Osteoblast (primary cell): ENCODE data around the gene PDE4B. TPM values are rescaled to one million over a fixed set of nuclear protein-coding genes. Genes with fewer than 3 reads are reported as not detected.

Source experiments
- DNase-seq: peaks from one replicate; pipeline ENCODE4 v3.0.0; 2011; ENCODE audit warnings: low spot score, mixed read lengths; ENCODE audit not compliant: insufficient read length; ENCODE audit errors: missing footprints
- H2AFZ ChIP-seq: 2 replicates; pipeline ENCODE4 v1.6.0; 2011; ENCODE audit warnings: mild to moderate bottlenecking, low read length
- H3K27ac ChIP-seq: 2 replicates; pipeline ENCODE4 v1.5.1; 2011; ENCODE audit warnings: mild to moderate bottlenecking, low read depth, low read length, moderate library complexity
- H3K27me3 ChIP-seq: 2 replicates; pipeline ENCODE4 v1.6.0; 2012; ENCODE audit warnings: mild to moderate bottlenecking, control low read depth, inconsistent platforms, low read length, moderate library complexity; ENCODE audit not compliant: insufficient read depth
- H3K36me3 ChIP-seq: 2 replicates; pipeline ENCODE4 v1.5.1; 2011; ENCODE audit warnings: mild to moderate bottlenecking, low read length, control low read depth, moderate library complexity; ENCODE audit not compliant: insufficient read depth
- H3K4me1 ChIP-seq: 2 replicates; pipeline ENCODE4 v1.5.1; 2011; ENCODE audit warnings: mild to moderate bottlenecking, low read length, control low read depth, moderate library complexity; ENCODE audit not compliant: insufficient read depth
- H3K4me2 ChIP-seq: 2 replicates; pipeline ENCODE4 v1.6.0; 2011; ENCODE audit warnings: mild to moderate bottlenecking, low read length; ENCODE audit not compliant: insufficient read depth
- H3K4me3 ChIP-seq: fragments of 200-600 bp; sonication (generic); 3 replicates; pipeline ENCODE4 v1.5.1; 2012; ENCODE audit warnings: mild to moderate bottlenecking, low read length, inconsistent platforms; ENCODE audit not compliant: insufficient read depth
- H3K79me2 ChIP-seq: 2 replicates; pipeline ENCODE4 v1.6.0; 2012; ENCODE audit warnings: mild to moderate bottlenecking, low read length, control low read depth, inconsistent platforms; ENCODE audit not compliant: insufficient read depth
- H3K9me3 ChIP-seq: 2 replicates; pipeline ENCODE4 v1.5.1; 2011; ENCODE audit warnings: low read depth, low read length, control low read depth
- H4K20me1 ChIP-seq: 2 replicates; pipeline ENCODE4 v1.6.0; 2012; ENCODE audit warnings: mild to moderate bottlenecking, low read length, control low read depth; ENCODE audit not compliant: insufficient read depth
- CTCF ChIP-seq: IDR thresholded peaks from 2 replicates; pipeline ENCODE4 v1.5.1; 2011; ENCODE audit warnings: mild to moderate bottlenecking, low read depth, low read length, moderate library complexity; ENCODE audit errors: extremely low read depth
- total RNA-seq: library from RNA; depleted of rRNA; stranded (reverse); fragments of >200 nt; gene quantifications from 2 replicates; pipeline ENCODE4 v1.2.3, GENCODE V29; 2012

Gene PDE4B
- total RNA-seq, 1 donor, result 21.4 TPM

- Histone ChIP-seq H3K27me3 (no peaks in the 10 kb centered on the region), H3K27ac (no peak overlapping the region), H3K79me2 (peaks cover 26% of the 10 kb centered on the region), H3K9me3 (no peaks in the 10 kb centered on the region), H2AFZ (no peak overlapping the region), H3K4me2 (no peak overlapping the region), H3K36me3 (peaks cover 6% of the 10 kb centered on the region), H3K4me1 (peaks cover 50% of the 10 kb centered on the region), H3K4me3 (no peak overlapping the region), H4K20me1 (no peaks in the 10 kb centered on the region)
- no peak for TF ChIP-seq CTCF
- DNase-seq, result no peak
Measured at GRCh38 chr1:66356605-66357004, 563.9 kb downstream of the PDE4B start.

- H3K4me2 ChIP-seq, result no peak overlapping the region
- peaks cover 10% of the 10 kb centered on the region for H3K36me3 ChIP-seq
- TF ChIP-seq CTCF, result no peak
- H3K9me3 ChIP-seq, result no peaks in the 10 kb centered on the region
- H2AFZ ChIP-seq, result no peak overlapping the region
- DNase-seq, result no peak
- H3K4me3 ChIP-seq, result no peak overlapping the region
- H3K79me2 ChIP-seq, result peaks cover 23% of the 10 kb centered on the region
- H4K20me1 ChIP-seq, result no peaks in the 10 kb centered on the region
- H3K27me3 ChIP-seq, result no peaks in the 10 kb centered on the region
- peaks cover 46% of the 10 kb centered on the region for H3K4me1 ChIP-seq
- no peak overlapping the region for H3K27ac ChIP-seq
Measured at GRCh38 chr1:66357021-66357420, 564.3 kb downstream of the PDE4B start.

- Histone ChIP-seq H3K4me1 (peaks cover 39% of the 10 kb centered on the region), H3K36me3 (peaks cover 16% of the 10 kb centered on the region), H3K27ac (no peak overlapping the region), H3K4me2 (no peak overlapping the region), H2AFZ (no peak overlapping the region), H3K4me3 (no peak overlapping the region), H3K79me2 (peaks cover 18% of the 10 kb centered on the region), H4K20me1 (no peaks in the 10 kb centered on the region), H3K27me3 (no peaks in the 10 kb centered on the region), H3K9me3 (no peaks in the 10 kb centered on the region)
- no peak for TF ChIP-seq CTCF
- no peak for DNase-seq
Measured at GRCh38 chr1:66357478-66358197, 564.9 kb downstream of the PDE4B start.

- H3K27me3 ChIP-seq, result no peaks in the 10 kb centered on the region
- H4K20me1 ChIP-seq, result no peaks in the 10 kb centered on the region
- H3K36me3 ChIP-seq, result peaks cover 23% of the 10 kb centered on the region
- no peak overlapping the region for H3K27ac ChIP-seq
- H2AFZ ChIP-seq, result no peak overlapping the region
- no peak overlapping the region for H3K4me3 ChIP-seq
- peaks cover 10% of the 10 kb centered on the region for H3K79me2 ChIP-seq
- no peak for TF ChIP-seq CTCF
- no peak for DNase-seq
- H3K9me3 ChIP-seq, result no peaks in the 10 kb centered on the region
- H3K4me2 ChIP-seq, result no peak overlapping the region
- peaks cover 25% of the 10 kb centered on the region for H3K4me1 ChIP-seq
Measured at GRCh38 chr1:66359269-66359668, 566.6 kb downstream of the PDE4B start.
